ENCODE results near the gene PRKCA. TPM values are rescaled to one million over a fixed set of nuclear protein-coding genes. Genes with fewer than 3 reads are reported as not detected.

The PRKCA gene
- total RNA-seq, 4 donors from 2014 or later: 3.9 to 12.1 (median 7.0) TPM

GRCh38 chr17:66602659-66603384 is 300.4 kb downstream of the PRKCA start:
- TF ChIP-seq, protein P1, sequence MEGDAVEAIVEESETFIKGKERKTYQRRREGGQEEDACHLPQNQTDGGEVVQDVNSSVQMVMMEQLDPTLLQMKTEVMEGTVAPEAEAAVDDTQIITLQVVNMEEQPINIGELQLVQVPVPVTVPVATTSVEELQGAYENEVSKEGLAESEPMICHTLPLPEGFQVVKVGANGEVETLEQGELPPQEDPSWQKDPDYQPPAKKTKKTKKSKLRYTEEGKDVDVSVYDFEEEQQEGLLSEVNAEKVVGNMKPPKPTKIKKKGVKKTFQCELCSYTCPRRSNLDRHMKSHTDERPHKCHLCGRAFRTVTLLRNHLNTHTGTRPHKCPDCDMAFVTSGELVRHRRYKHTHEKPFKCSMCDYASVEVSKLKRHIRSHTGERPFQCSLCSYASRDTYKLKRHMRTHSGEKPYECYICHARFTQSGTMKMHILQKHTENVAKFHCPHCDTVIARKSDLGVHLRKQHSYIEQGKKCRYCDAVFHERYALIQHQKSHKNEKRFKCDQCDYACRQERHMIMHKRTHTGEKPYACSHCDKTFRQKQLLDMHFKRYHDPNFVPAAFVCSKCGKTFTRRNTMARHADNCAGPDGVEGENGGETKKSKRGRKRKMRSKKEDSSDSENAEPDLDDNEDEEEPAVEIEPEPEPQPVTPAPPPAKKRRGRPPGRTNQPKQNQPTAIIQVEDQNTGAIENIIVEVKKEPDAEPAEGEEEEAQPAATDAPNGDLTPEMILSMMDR (IDR thresholded peaks at IDR 0.05; ENCODE audit: low read depth): no peak

GRCh38 chr17:66604376-66604775 is 302.0 kb downstream of the PRKCA start:
- TF ChIP-seq, protein P1 (IDR thresholded peaks at IDR 0.05; ENCODE audit: low read depth): no peak

- TF ChIP-seq, protein P1 (IDR thresholded peaks at IDR 0.05; ENCODE audit: low read depth): no peak
These were observed 303.1 kb downstream of the PRKCA start for GRCh38 chr17:66605541-66605940.

- TF ChIP-seq, protein P1 (IDR thresholded peaks at IDR 0.05; ENCODE audit: low read depth): no peak
These were observed 308.1 kb downstream of the PRKCA start for GRCh38 chr17:66610361-66611133.

DNA sequence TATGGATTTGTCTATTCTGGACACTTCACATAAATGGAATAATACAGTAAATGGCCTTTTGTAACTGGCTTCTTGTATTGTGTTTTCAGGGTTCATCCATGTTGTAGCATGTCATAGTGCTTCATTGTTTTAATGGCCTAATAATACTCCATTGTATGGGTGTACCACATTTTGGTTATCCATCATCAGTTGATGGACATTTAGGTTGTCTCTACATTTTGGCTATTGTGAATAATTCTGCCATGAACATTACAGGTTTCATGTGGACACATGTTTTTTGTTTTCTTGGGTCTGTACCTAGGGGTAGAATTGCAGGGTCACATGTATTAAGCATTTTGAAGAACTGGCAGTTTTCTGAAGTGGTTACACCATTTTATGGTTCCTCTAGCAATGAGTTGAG is 309.0 kb downstream of the PRKCA start:
- TF ChIP-seq, protein P1 (IDR thresholded peaks at IDR 0.05; ENCODE audit: low read depth): no peak

- TF ChIP-seq, protein P1 (IDR thresholded peaks at IDR 0.05; ENCODE audit: low read depth): no peak
These were observed 310.6 kb downstream of the PRKCA start for GRCh38 chr17:66612993-66613392.

DNA sequence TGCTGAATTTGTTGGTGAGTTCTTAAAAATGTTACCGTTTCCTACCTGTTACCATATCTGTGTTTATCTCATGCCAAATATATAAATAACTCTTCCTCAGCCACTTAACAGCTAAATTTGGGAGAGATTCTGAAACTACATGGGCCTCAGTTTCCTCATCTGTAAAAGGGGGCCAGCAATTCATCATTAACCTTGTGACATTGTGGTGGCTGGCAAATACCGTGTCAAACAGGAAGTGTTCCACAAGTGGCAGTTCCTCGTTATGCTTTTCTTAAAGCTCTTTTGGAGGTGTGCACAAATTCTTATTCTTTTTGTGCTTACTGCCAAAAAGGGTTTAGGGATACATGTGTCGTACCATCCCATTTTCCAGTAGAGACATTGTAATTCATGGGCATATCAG is 312.1 kb downstream of the PRKCA start:
- TF ChIP-seq, protein P1 (IDR thresholded peaks at IDR 0.05; ENCODE audit: low read depth): no peak
